Peyer's patch (tissue), 4 donors: ENCODE measurements around the gene HSP90B1. TPM values are rescaled to one million over a fixed set of nuclear protein-coding genes. Genes with fewer than 3 reads are reported as not detected.
A peak's percentile ranks its signal among the peaks of the same experiment; 100 is the strongest.

Experiments used
- DNase-seq, 3 donors: peaks; one replicate each; pipeline ENCODE4 v3.0.0-alpha.2; 2017 to 2019
- H3K27ac ChIP-seq, 4 donors: fragments of 200-600 bp; sonication (generic); one replicate each; pipeline ENCODE4 v1.5.1; 2016 to 2019
- H3K27me3 ChIP-seq, 2 donors: fragments of 200-600 bp; sonication (generic); one replicate each; pipeline ENCODE4 v1.5.1; 2019
- H3K36me3 ChIP-seq, 3 donors: fragments of 200-600 bp; sonication (generic); one replicate each; pipeline ENCODE4 v1.5.1; 2016 to 2019
- H3K4me1 ChIP-seq, 4 donors: fragments of 200-600 bp; sonication (generic); one replicate each; pipeline ENCODE4 v1.5.1; 2016 to 2019
- H3K4me3 ChIP-seq, 4 donors: fragments of 200-600 bp; sonication (generic); 1 replicate in 3 of 4; 2 replicates in 1 of 4; pipeline ENCODE4 v1.5.1; 2016 to 2019; ENCODE audit warnings: mild to moderate bottlenecking in 1 of 4
- H3K9me3 ChIP-seq, 4 donors: fragments of 200-600 bp; sonication (generic); one replicate each; pipeline ENCODE4 v1.5.1; 2016 to 2019; ENCODE audit warnings: mild to moderate bottlenecking in 1 of 4
- POLR2A ChIP-seq, 2 donors: fragments of 450-650 bp; IDR thresholded peaks; one replicate each; pipeline ENCODE4 v1.5.1; 2017; ENCODE audit warnings: antibody characterized with exemption in 2 of 2, mild to moderate bottlenecking in 2 of 2, moderate library complexity in 2 of 2
- total RNA-seq, 4 donors: library from RNA; depleted of rRNA; stranded (reverse); fragments of >200 nt; gene quantifications; one replicate each; pipeline ENCODE4 v1.1.0, GENCODE V29; 2016
- TF ChIP-seq, protein P1 (sequence below), 6 experiments: fragments of 450-650 bp in 4 of 6; fragments of 200-600 bp in 2 of 6; sonication (generic) in 1 of 6; IDR thresholded peaks; one replicate each; pipeline ENCODE4 v1.5.1; 2017 to 2019; ENCODE audit warnings: antibody characterized with exemption in 6 of 6, mild to moderate bottlenecking in 3 of 6, moderate library complexity in 1 of 6

The HSP90B1 gene
- total RNA-seq, 4 donors from 2014 or later, result 197 to 655 (median 335) TPM

DNA sequence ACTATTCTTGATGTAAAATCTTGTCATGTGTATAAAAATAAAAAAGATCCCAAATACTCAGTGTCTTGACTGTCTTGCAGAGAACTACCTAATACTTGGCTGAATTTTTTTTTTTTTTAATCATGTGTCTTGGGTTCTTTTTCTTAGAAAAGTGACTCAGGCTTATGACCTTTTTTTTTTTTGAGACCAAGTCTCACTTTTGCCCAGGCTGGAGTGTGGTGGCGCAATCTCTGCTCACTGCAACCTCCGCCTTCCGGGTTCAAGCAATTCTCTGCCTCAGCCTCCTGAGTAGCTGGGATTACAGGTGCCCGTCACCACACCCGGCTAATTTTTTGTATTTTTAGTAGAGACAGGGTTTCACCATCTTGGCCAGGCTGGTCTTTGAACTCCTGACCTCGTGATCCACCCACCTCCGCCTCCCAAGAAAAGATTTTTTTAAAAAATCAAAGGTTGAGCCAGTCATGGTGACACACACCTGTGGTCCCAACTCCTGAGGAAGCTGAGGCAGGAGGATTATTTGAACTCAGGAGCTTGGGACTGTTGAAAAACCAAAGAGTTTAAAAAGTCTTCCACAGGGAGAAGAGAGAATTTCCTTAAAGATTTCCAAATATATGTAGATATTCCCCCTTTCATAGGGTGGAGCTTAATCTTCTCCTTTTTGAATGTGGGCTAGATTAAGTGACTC, 17.8 kb downstream of the HSP90B1 start:
- Histone ChIP-seq H3K27ac (no peak overlapping the region), H3K4me1 (no peaks in the 10 kb centered on the region), H3K36me3 (peaks cover 0 to 96% (median 3%) of the 10 kb centered on the region in 3 donors), H3K27me3 (no peaks in the 10 kb centered on the region), H3K4me3 (no peak overlapping the region), H3K9me3 (no peaks in the 10 kb centered on the region)
- TF ChIP-seq POLR2A (IDR thresholded peaks at IDR 0.05), result no peak
- TF ChIP-seq, protein P1, sequence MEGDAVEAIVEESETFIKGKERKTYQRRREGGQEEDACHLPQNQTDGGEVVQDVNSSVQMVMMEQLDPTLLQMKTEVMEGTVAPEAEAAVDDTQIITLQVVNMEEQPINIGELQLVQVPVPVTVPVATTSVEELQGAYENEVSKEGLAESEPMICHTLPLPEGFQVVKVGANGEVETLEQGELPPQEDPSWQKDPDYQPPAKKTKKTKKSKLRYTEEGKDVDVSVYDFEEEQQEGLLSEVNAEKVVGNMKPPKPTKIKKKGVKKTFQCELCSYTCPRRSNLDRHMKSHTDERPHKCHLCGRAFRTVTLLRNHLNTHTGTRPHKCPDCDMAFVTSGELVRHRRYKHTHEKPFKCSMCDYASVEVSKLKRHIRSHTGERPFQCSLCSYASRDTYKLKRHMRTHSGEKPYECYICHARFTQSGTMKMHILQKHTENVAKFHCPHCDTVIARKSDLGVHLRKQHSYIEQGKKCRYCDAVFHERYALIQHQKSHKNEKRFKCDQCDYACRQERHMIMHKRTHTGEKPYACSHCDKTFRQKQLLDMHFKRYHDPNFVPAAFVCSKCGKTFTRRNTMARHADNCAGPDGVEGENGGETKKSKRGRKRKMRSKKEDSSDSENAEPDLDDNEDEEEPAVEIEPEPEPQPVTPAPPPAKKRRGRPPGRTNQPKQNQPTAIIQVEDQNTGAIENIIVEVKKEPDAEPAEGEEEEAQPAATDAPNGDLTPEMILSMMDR (IDR thresholded peaks at IDR 0.05), result no peak
- no peak for DNase-seq

DNA sequence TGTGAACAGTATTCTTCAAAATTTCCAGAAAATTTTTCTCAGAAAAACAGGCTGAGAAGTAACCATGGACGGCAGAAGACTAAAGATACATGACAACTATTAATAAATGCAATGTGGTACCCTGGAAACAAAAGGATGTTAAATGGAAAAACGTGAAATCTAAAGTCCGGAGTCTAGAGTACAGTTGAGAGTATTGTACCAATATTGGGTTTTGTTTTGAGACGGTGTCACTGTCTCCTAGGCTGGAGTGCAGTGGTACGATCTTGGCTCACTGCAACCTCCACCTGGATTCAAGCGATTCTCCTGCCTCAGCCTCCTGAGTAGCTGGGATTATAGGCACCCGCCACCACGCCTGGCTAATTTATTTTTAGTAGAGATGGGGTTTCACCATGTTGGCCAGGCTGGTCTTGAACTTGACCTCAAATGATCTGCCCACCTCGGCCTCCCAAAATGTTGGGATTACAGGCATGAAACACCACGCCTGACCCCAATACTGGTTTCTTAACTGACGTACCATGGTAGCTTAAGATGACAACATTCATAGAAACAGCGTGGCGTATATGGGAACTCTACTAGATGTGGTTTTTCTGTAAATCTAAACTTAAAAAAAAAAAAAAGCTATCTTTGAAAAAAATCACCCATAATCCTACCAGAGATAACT, 18.7 kb downstream of the HSP90B1 start:
- DNase-seq, result no peak
- TF ChIP-seq POLR2A (IDR thresholded peaks at IDR 0.05), result no peak
- TF ChIP-seq, protein P1 (IDR thresholded peaks at IDR 0.05), result no peak
- peaks cover 0 to 94% (median 3%) of the 10 kb centered on the region in 3 donors for H3K36me3 ChIP-seq
- no peaks in the 10 kb centered on the region for H3K9me3 ChIP-seq
- no peak overlapping the region for H3K4me3 ChIP-seq
- H3K27me3 ChIP-seq, result no peaks in the 10 kb centered on the region
- no peaks in the 10 kb centered on the region for H3K4me1 ChIP-seq
- H3K27ac ChIP-seq, result no peak overlapping the region

DNA sequence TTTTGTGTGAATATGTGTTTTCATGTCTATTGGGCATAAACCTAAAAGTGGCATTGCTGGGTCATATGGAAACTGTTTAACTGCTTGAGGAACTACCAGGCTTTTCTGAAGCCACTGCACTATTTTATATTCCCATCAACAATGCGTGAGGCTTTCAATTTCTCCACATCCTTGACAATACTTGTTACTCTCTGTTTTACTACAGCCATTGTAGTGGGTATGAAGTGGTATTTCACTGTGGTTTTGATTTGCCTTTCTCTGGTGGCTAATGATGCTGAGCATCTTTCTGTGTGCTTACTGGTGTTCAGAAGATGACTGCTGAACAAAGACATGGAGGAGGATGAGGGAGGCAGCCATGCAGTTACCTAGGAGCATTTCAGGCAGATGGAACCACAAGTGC, 22.3 kb downstream of the HSP90B1 start:
- Histone ChIP-seq H3K36me3 (peaks cover 0 to 58% (median 0%) of the 10 kb centered on the region in 3 donors), H3K4me1 (peaks cover 0 to 13% (median 3%) of the 10 kb centered on the region in 4 donors), H3K27ac (no peak overlapping the region), H3K27me3 (no peaks in the 10 kb centered on the region), H3K4me3 (no peak overlapping the region), H3K9me3 (no peaks in the 10 kb centered on the region)
- no peak for TF ChIP-seq POLR2A (IDR thresholded peaks at IDR 0.05)
- TF ChIP-seq, protein P1 (IDR thresholded peaks at IDR 0.05), result no peak
- no peak for DNase-seq

DNA sequence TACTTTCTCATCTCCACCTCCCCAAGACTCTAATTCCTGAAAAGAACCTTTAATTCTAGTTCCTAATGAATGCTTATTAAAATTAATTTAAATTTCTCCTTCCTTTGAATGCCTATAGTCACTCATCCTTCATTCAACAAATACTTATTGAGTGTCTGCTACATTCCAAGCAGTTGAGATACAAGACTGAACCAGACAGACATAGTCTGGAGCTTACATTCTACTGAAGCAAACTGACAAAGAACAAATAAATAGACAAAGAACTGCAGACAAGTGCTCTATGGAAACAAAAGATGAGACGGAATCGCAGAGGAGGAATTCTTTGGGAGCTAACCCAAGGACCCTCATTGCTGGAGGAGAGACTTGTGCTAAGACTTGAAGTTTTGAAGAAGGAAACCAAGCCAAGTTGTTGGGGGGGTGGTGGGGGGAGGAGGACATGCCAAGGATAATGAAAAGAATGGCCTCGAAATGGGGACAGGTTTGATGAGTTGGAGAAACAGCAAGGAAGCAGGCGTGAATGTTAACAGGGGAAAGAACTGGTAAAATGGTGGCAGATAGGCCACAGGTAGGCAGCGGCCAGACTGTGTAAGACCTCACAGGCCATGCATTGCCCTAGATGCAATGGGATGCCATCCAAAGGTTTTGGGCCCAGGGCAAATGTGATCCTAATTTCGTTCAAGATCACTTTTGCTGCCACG, 25.8 kb downstream of the HSP90B1 start:
- DNase-seq, result no peak
- H3K27me3 ChIP-seq, result no peaks in the 10 kb centered on the region
- H3K9me3 ChIP-seq, result no peaks in the 10 kb centered on the region
- H3K36me3 ChIP-seq, result peaks cover 0 to 27% (median 0%) of the 10 kb centered on the region in 3 donors
- H3K27ac ChIP-seq, result peak overlapping the region in 3 of 4 donors; percentile 84 to 91 (median 87)
- H3K4me1 ChIP-seq, result peaks cover 0 to 13% (median 3%) of the 10 kb centered on the region in 4 donors
- TF ChIP-seq, protein P1 (IDR thresholded peaks at IDR 0.05), result no peak
- TF ChIP-seq POLR2A (IDR thresholded peaks at IDR 0.05), result no peak
- peak overlapping the region; percentile 59 to 89 (median 80) for H3K4me3 ChIP-seq

DNA sequence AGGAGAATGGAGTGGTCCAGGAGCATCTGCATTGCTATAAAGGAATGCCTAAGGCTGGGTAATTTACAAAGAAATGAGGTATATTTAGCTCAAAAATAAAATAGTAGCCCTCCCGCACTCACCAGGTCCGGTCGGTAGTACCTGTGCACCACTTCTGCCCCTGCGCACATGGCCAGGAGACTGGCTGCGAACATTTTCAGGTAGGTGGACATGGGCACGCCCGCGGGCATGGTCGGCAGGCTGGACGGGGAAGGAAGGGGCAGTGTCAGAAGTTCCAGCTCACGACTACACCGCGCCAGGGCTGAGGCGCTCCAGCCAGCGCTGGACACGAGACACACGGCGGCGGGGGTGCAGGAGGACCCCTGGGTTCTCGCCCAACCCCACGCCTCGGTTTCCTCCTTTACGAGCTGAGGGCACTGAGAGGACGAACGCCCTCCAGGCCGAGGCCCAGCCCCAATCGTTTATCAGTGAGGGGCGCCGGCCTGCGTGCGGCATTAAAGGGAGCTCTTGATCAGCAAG, 26.4 kb downstream of the HSP90B1 start:
- peak in 1 of 3 donors; percentile 19 for DNase-seq
- H3K4me1 ChIP-seq, result peaks cover 0 to 13% (median 3%) of the 10 kb centered on the region in 4 donors

More for the DNA sequence above, 26.4 kb downstream of the HSP90B1 start:
- peak overlapping the region; percentile 84 to 91 (median 86) for H3K27ac ChIP-seq
- H3K9me3 ChIP-seq, result no peaks in the 10 kb centered on the region
- H3K27me3 ChIP-seq, result no peaks in the 10 kb centered on the region
- H3K4me3 ChIP-seq, result peak overlapping the region; percentile 59 to 89 (median 80)
- peaks cover 0 to 21% (median 0%) of the 10 kb centered on the region in 3 donors for H3K36me3 ChIP-seq
- TF ChIP-seq, protein P1 (IDR thresholded peaks at IDR 0.05), result no peak
- peak in 1 of 2 donors; percentile 25 for TF ChIP-seq POLR2A (IDR thresholded peaks at IDR 0.05)
